Right lobe of liver (tissue), 4 donors: ENCODE data around the gene NTM.

Source experiments
- CTCF ChIP-seq, 4 donors: fragments of 200-600 bp in 3 of 4; fragments of 450-650 bp in 1 of 4; IDR thresholded peaks; one replicate each; pipeline versions ENCODE4 v1.5.1 to v1.8.0; 2016 to 2022; ENCODE audit warnings: antibody characterized with exemption in 4 of 4, mild to moderate bottlenecking in 2 of 4
- POLR2A ChIP-seq: fragments of 450-650 bp; IDR thresholded peaks from one replicate; pipeline ENCODE4 v1.6.1; 2017; ENCODE audit warnings: antibody characterized with exemption, mild to moderate bottlenecking
- donor health status: DM: no; HTN: no; CAD: no.
- donor health status: DM: no; HTN: no; CAD: no.
- donor health status: DM: no; HTN: yes; CAD: no.

GRCh38 chr11:131481971-131482370 lies 111.6 kb downstream of the NTM start:
- TF ChIP-seq CTCF (IDR thresholded peaks at IDR 0.05) (no peak), POLR2A (no peak)
